Sciatic nerve (tissue), 2 donors: ENCODE measurements around the gene BASP1. TPM values are rescaled to one million over a fixed set of nuclear protein-coding genes. Genes with fewer than 3 reads are reported as not detected.
A peak's percentile ranks its signal among the peaks of the same experiment; 100 is the strongest.

Experiments used
- ATAC-seq: fragments of 200-7000 bp; cut with Tn5 transposase; one replicate; pipeline ENCODE4 v1.9.1; 2020; ENCODE audit warnings: mild to moderate bottlenecking, moderate library complexity
- DNase-seq: peaks from one replicate; pipeline ENCODE4 v3.0.0-alpha.2; 2020; ENCODE audit warnings: low spot score
- intact Hi-C: fragments of 100-400 bp; cut with DNase I; formaldehyde crosslinking; loops from one replicate; pipeline ENCODE4 v1.14.2; 2022
- total RNA-seq: library from RNA; stranded (reverse); fragmentation: NEBNext Ultra II Directional; extraction: Animal tissue kit (Norgen Biotek cat#: 25700); gene quantifications from one replicate; pipeline ENCODE4 v1.2.1, GENCODE V29; 2021
- donor health status: DM: no; HTN: no; CAD: no.
- donor health status: DM: no; HTN: no; CAD: no.

BASP1 gene
- total RNA-seq = 26.8 TPM

DNA sequence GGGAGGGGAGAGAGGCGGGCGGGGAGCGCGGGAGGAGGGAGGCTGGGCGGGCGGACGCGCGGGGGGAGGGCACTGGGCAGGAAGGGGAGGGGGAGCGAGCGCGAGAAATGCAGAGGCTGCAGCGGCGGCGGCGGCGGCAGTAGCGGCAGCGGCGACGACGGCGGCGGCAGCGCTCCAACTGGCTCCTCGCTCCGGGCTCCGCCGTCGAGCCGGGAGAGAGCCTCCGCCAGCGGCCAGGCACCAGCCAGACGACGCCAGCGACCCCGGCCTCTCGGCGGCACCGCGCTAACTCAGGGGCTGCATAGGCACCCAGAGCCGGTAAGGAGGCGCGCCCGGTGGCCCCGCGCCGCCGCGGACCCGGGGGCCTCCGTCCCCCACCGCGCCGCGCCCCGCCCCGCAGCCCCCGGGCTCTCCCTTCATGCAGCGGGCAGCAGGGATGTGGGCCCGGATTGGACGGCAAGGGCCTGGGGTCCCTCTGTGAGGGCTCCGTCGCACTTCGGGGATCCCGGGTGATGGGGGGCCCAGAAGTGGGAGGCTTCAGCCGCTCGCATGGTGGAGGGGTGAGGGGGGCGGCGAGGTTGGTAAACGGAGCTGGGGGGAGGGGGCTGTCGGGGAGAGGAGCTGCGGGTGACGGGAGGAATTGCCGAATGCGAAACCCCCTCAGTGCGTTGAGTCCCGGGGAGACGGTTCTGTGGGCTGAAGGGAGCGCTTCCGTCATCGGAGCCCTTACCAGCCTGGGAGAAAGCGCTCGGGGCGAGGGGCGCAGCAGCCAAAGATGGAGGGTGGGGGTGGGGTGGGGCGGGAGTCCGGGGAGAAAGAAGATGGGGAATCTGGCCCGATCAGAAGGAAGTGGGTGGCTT is at the start of gene BASP1:
TSS of gene BASP1 (plus strand) at position 139 of the 860 bp plus-strand sequence. CDS start 57,586 bp downstream, outside the sequence.
- DNase-seq = peak; percentile 89
- intact Hi-C loops = loop anchor here (10.0 kb wide), 1 partner anchor 1097 kb away; no protein-coding TSS in a partner anchor

GRCh38 chr5:17169507-17169906 is 47.9 kb upstream of the BASP1 start:
- DNase-seq = no peak
- intact Hi-C loops = no loop called here
- ATAC-seq = no peak

More for the DNA sequence above, at the start of gene BASP1:
- ATAC-seq = peak; percentile 79

DNA sequence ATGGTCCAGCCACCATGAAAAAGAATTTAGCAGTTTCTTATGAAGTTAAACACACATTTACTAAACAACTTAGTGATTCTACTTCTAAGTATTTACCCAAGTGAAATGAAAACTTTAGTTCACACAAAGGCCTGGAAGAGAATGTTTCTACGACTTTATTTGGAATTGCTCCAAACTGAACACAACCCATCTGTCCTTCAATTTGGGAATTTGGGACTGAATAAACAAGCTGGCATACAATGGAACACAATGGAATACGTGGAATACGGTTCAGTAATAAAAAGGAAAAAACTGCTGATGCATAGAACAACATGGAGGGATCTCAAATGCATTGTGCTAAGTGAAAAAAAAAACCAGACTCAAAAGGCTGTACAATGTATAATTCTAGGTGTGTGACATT is 44.6 kb upstream of the BASP1 start:
- intact Hi-C loops = no loop called here
- no peak for DNase-seq
- no peak for ATAC-seq

DNA sequence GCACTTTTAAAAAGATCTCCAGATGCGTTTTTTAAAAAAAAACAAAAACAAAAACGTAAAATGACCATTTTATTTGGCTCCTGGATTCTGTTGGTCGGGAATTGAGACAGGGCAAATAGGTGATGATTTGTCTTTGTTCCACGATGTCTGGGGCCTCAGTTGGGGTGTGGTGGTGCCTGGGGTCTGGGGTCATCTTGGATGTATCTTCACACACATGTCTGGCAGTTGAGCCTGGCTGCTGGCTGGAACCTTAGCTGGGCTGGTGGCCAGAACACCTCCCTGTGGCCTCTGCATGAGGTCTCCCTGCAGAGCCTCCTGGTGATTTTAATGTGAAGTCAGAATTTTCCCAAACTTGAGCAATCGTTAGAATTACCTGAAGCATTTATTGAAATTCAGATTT is 42.5 kb upstream of the BASP1 start:
- ATAC-seq = no peak
- intact Hi-C loops = no loop called here
- DNase-seq = no peak

- DNase-seq (no peak), ATAC-seq (peak; percentile 84)
- intact Hi-C loops = no loop called here
Observed at GRCh38 chr5:17177501-17178372, 39.7 kb upstream of the BASP1 start.

DNA sequence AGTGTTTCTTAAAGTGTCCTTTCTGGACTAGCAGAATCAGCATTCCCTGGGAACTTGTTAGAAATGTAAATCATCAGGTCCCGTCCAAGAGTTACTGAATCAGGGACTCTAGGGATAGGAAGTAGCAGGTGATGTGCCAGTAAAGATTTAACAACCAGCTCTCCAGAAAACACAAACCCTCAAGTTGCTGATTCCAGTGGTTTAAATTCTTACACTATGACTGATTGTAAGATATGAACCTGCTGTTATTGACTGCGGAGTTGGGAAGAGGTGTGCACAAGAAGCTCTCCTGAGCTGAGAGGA is 39.1 kb upstream of the BASP1 start:
- intact Hi-C loops = no loop called here
- DNase-seq (no peak), ATAC-seq (no peak)

- ATAC-seq (no peak), DNase-seq (no peak)
- intact Hi-C loops = loop anchor here (10.0 kb wide), 1 partner anchor 386 kb away; no protein-coding TSS in a partner anchor
Observed at GRCh38 chr5:17180330-17180843, 37.0 kb upstream of the BASP1 start.

- intact Hi-C loops = loop anchor here (10.0 kb wide), 1 partner anchor 386 kb away; no protein-coding TSS in a partner anchor
- ATAC-seq (no peak), DNase-seq (no peak)
Observed at GRCh38 chr5:17180864-17181723, 36.3 kb upstream of the BASP1 start.

- intact Hi-C loops = loop anchor here (10.0 kb wide), 1 partner anchor 388 kb away; no protein-coding TSS in a partner anchor
- no peak for ATAC-seq
- DNase-seq = no peak
Observed at GRCh38 chr5:17182494-17182893, 34.9 kb upstream of the BASP1 start.

GRCh38 chr5:17182981-17183380 is 34.5 kb upstream of the BASP1 start:
- intact Hi-C loops = loop anchor here (10.0 kb wide), 1 partner anchor 388 kb away; no protein-coding TSS in a partner anchor
- no peak for ATAC-seq
- no peak for DNase-seq

- ATAC-seq (no peak), DNase-seq (no peak)
- intact Hi-C loops = loop anchor here (10.0 kb wide), 1 partner anchor 389 kb away; no protein-coding TSS in a partner anchor
Observed at GRCh38 chr5:17183831-17184230, 33.6 kb upstream of the BASP1 start.

- intact Hi-C loops = loop anchor here (10.0 kb wide), 1 partner anchor 390 kb away; no protein-coding TSS in a partner anchor
- ATAC-seq = no peak
Observed at GRCh38 chr5:17184588-17184987, 32.8 kb upstream of the BASP1 start.

DNA sequence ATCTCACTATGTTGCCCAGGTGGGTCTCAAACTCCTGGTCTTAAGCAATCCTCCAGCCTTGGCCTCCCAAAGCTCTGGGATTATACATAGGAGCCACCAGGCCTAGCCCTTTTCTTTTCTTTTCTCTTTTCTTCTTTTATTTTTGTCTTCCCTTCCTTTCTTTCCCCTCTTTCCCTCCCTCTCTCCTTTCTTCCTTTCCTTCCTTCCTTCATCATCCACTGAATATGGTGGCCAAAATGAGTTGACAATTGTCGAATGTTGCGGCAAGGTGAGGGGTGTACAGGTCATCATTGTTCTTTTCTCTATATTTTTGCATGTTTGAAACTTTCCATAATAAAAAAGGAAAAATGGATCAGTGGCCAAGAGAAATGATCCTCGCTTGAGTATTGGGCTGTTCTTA is 32.1 kb upstream of the BASP1 start:
- no peak for ATAC-seq
- no peak for DNase-seq
- intact Hi-C loops = loop anchor here (5.0 to 10.0 kb wide), 2 partner anchors 391 to 833 kb away; no protein-coding TSS in a partner anchor

More at GRCh38 chr5:17184588-17184987, 32.8 kb upstream of the BASP1 start:
- no peak for DNase-seq

- ATAC-seq (peak; percentile 80), DNase-seq (no peak)
- intact Hi-C loops = loop anchor here (5.0 to 10.0 kb wide), 2 partner anchors 391 to 833 kb away; no protein-coding TSS in a partner anchor
Observed at GRCh38 chr5:17185773-17186172, 31.7 kb upstream of the BASP1 start.

DNA sequence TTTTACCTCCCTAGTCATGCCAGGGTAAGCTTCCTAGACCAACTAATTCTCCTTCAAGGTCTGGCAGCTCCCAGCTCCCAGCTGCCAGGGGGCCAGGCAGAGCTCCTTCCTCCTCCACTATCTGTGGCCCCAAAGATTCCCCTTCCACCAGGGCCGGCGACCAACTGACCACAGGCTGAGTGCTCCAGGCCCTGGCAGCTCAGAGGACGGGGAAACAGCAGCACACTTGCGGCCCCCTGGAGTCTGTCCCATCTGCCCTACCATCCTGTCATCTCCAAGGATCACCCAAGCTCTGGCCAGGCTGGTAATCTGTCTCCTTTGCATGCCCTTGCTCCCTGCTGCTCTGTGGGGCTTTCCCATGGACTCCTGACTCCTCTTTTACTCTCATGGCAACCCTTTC is 31.2 kb upstream of the BASP1 start:
- ATAC-seq = no peak
- intact Hi-C loops = loop anchor here (5.0 to 10.0 kb wide), 2 partner anchors 391 to 834 kb away; no protein-coding TSS in a partner anchor
- DNase-seq = no peak

DNA sequence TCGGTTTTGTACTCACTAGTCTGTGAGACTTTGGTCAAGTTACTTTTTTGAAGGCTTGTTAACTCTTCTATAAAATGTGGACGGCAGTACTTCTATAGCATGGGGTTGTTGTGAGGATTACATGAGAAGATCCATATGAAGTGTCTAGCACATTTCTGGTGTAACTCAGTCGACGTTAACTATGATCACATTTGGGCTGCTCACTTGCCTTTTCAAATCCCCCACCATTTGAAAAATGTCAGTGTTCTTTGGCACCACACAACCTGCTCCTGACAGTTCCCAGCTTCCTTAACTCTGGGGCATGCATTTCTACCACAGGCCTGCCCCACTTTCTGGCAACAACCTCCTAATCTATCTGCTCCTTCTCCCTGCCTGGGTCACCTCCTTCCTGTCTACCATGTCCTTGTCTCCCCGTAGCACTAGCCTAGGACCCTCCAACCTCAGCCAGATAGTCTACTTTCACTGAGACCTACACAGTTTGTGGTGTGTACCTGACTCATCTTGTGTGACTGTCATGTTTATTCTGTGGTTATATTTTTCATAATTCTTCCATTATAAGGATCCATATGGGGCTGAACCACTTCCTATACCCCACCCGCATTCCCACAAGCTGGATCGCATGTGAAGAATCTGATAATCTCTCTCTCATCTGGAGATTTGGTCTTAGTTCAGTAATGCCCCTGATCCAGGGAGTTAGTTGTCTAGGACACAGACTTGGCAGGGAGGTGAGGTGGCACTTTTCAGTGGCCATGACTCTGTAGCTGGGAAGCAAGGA is 30.2 kb upstream of the BASP1 start:
- intact Hi-C loops = loop anchor here (5.0 to 10.0 kb wide), 2 partner anchors 392 to 835 kb away; no protein-coding TSS in a partner anchor
- DNase-seq (no peak), ATAC-seq (no peak)

GRCh38 chr5:17187786-17188170 is 29.7 kb upstream of the BASP1 start:
- intact Hi-C loops = loop anchor here (5.0 to 10.0 kb wide), 2 partner anchors 393 to 835 kb away; no protein-coding TSS in a partner anchor
- no peak for ATAC-seq

More at GRCh38 chr5:17187786-17188170, 29.7 kb upstream of the BASP1 start:
- DNase-seq = no peak
